ENCODE results near the gene NKPD1.
A peak's percentile ranks its signal among the peaks of the same experiment; 100 is the strongest.

Gene NKPD1

DNA sequence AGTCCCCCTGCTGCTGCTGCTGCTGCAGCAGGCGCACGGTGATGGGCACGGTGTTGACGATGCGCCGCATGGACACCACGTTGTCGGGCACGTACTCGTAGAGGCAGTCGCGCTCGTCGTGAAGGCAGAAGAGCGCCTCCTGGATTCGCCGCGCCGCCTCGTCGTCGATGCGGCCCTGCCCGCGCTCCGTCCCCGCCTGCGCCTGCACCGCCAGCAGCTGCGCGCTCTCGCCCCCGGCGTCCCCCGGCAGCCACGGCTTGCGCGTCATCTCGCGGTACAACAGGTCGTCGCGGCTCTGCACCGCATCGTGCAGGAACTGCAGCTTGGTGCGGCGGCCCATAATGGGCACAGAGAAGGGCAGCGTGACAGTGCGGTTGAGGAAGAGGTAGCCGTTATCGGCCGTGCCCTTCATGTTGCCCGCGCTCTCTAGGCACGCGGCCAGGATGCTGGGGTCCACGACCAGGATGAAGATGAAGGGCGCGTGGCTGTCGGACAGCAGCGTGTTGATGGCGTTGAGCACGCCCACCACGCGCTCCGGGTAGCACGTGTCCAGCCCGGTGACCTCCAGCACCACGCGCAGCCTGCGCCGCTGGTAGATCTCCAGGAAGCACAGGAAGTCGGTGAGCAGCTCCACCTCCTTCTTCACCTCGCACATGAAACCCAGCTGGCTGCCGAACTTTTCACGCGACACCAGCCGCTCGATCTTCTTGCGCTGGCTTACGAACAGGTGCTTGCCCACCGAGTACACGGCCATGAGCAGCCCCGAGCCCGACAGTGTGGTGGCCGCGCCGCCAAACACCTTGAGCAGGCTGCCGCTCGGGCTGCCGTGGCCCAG, 8.1 kb downstream of the NKPD1 start:
- no peak overlapping the region; the same call in 1 of the 2 replicates for H3K27ac ChIP-seq (ENCODE audit: low read depth, low read length)
- peaks cover 10% of the 10 kb centered on the region for H3K4me1 ChIP-seq (ENCODE audit: control insufficient read depth, insufficient read depth, low read length, unreplicated experiment)
- no peaks in the 10 kb centered on the region for H3K79me2 ChIP-seq (ENCODE audit: control insufficient read depth, insufficient read depth, low read length, unreplicated experiment)
- no peaks in the 10 kb centered on the region for H3K36me3 ChIP-seq (ENCODE audit: insufficient read depth, low read length)
- no peaks in the 10 kb centered on the region for H3K27me3 ChIP-seq (ENCODE audit: insufficient read depth, low read length)
- H3K4me3 ChIP-seq (ENCODE audit: low read depth, low read length) = peak overlapping the region; percentile 73
- no peak overlapping the region for H2AFZ ChIP-seq (ENCODE audit: low read length, unreplicated experiment)

DNA sequence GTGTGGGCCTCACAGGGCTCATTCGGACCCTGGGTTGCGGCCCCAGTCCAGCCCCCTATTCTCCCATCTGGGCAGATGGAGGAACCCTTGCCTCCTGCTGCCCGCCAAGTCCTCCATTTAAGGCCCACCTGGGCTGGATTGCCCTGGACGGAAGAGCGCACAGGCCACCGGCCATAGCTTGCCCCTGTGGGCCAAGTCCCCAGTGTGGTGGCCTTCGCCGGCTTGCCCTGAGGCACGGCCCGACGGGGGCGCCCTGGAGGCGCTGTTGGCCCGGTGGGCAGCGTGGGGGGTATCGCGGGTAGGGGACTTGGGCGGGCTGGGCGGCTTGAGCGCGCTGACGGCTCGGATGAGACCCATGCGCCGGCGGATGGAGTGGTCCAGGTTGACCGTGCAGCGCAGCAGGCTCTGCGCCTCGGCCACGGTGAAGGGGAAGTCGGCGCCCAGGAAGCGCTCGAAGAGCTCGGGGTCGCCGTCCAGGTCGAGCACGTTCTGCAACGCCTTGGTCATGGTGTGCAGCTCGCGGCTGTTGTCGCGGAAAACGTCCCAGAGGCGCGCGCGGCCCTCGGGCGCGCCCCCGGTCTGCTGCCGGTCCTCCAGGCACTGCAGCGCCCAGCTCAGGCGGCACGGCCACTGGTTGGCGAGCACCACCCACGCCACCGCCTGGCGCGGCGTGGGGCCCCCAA, 8.8 kb downstream of the NKPD1 start:
- no peaks in the 10 kb centered on the region for H3K27me3 ChIP-seq (ENCODE audit: insufficient read depth, low read length)
- no peak overlapping the region for H3K27ac ChIP-seq (ENCODE audit: low read depth, low read length)
- H3K4me3 ChIP-seq (ENCODE audit: low read depth, low read length) = peak overlapping the region; percentile 73
- no peaks in the 10 kb centered on the region for H3K36me3 ChIP-seq (ENCODE audit: insufficient read depth, low read length)
- no peak overlapping the region for H2AFZ ChIP-seq (ENCODE audit: low read length, unreplicated experiment)
- H3K4me1 ChIP-seq (ENCODE audit: control insufficient read depth, insufficient read depth, low read length, unreplicated experiment) = peaks cover 10% of the 10 kb centered on the region
- H3K79me2 ChIP-seq (ENCODE audit: control insufficient read depth, insufficient read depth, low read length, unreplicated experiment) = no peaks in the 10 kb centered on the region

DNA sequence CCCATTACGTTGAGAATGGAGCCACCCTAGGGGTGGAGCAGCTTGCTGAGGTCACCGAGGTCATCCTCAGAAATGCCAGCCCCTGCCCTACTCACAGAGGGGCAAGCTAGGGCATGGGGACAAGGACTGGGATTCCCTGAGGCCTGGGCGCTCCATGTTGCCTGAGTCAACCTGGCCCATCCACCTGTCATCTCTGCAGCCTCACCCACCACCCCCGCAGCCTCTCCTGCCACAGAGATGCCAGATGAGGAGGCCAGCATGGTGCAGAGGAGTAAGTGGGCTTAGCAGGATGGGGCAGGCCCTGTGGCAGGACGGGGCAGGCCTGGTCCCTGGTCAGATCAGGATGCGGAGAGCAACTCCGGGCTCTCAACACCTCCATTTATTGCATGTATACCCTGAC, 9.5 kb downstream of the NKPD1 start:
- H3K4me1 ChIP-seq (ENCODE audit: control insufficient read depth, insufficient read depth, low read length, unreplicated experiment) = peaks cover 10% of the 10 kb centered on the region
- no peak overlapping the region for H2AFZ ChIP-seq (ENCODE audit: low read length, unreplicated experiment)
- H3K4me3 ChIP-seq (ENCODE audit: low read depth, low read length) = no peak overlapping the region
- no peaks in the 10 kb centered on the region for H3K27me3 ChIP-seq (ENCODE audit: insufficient read depth, low read length)
- no peaks in the 10 kb centered on the region for H3K79me2 ChIP-seq (ENCODE audit: control insufficient read depth, insufficient read depth, low read length, unreplicated experiment)
- no peak overlapping the region for H3K27ac ChIP-seq (ENCODE audit: low read depth, low read length)
- H3K36me3 ChIP-seq (ENCODE audit: insufficient read depth, low read length) = no peaks in the 10 kb centered on the region

DNA sequence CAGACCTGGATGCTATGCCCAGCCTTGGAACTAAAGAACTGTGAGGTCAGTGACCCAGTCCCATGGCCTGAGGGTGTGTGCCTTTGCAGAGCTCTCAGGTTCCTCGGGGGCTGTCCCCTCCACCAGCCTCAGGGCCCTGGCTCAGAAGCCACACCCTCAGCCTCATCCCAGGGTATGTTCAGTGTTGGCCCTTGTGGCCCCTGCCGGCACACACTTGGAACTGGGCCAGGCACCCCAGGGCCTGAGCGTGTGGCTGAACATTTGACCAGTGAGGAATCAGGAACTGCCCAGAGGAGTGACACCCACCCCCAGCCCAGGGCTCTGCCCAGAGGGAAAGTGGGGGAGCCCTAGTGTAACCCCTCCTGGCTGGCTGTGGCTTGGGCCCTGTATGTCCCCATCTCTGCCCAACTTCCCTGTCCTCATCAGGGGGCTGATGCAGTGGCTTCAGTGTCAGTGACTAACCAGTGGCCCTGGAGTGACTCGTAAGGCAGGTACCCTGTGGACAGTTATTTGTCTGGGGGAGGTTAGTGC, 10.0 kb downstream of the NKPD1 start:
- Histone ChIP-seq H3K4me1 (ENCODE audit: control insufficient read depth, insufficient read depth, low read length, unreplicated experiment) (peaks cover 10% of the 10 kb centered on the region), H3K79me2 (ENCODE audit: control insufficient read depth, insufficient read depth, low read length, unreplicated experiment) (no peaks in the 10 kb centered on the region), H3K27me3 (ENCODE audit: insufficient read depth, low read length) (no peaks in the 10 kb centered on the region), H3K4me3 (ENCODE audit: low read depth, low read length) (no peak overlapping the region), H3K36me3 (ENCODE audit: insufficient read depth, low read length) (no peaks in the 10 kb centered on the region), H2AFZ (ENCODE audit: low read length, unreplicated experiment) (no peak overlapping the region), H3K27ac (ENCODE audit: low read depth, low read length) (no peak overlapping the region)

DNA sequence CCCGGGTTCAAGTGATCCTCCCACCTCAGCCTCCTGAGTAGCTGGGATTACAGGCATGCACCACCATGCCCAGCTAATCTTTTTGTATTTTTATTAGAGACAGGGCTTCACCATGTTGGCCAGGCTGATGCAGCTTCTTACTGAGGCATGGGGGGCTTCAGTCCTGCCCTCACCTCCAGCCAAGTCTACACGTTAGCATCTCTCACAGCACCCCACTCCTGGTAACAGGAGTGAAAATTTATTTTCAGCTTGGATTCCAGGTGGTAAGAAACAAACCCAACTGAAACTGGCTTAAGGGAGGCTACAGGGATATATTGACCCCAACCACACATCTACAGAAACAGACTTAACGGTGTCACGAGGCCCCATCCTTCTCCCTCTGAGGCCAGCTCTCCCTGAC, 10.6 kb downstream of the NKPD1 start:
- no peak overlapping the region for H3K27ac ChIP-seq (ENCODE audit: low read depth, low read length)
- no peak overlapping the region for H2AFZ ChIP-seq (ENCODE audit: low read length, unreplicated experiment)
- H3K27me3 ChIP-seq (ENCODE audit: insufficient read depth, low read length) = no peaks in the 10 kb centered on the region
- H3K36me3 ChIP-seq (ENCODE audit: insufficient read depth, low read length) = no peaks in the 10 kb centered on the region
- H3K4me3 ChIP-seq (ENCODE audit: low read depth, low read length) = no peak overlapping the region
- H3K4me1 ChIP-seq (ENCODE audit: control insufficient read depth, insufficient read depth, low read length, unreplicated experiment) = peaks cover 10% of the 10 kb centered on the region
- H3K79me2 ChIP-seq (ENCODE audit: control insufficient read depth, insufficient read depth, low read length, unreplicated experiment) = no peaks in the 10 kb centered on the region

DNA sequence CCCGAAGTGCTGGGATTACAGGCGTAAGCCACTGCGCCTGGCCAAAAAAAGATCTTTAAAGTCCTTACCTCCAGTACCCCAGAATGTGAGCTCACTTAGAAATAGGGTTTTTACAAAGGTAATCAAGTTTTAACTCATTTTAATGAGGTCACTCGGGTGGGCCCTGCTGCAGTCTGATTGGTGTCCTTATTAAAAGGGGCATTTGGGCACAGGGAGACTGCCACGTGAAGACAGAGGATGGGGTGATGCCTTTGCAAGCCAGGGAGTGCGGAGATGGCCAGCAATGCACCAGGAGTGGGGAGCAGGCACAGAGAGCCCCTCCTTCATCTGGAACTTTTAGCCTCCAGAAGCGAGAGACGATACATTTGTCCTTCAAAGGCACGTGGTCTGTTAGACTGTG, 11.7 kb downstream of the NKPD1 start:
- peaks cover 9% of the 10 kb centered on the region for H3K4me1 ChIP-seq (ENCODE audit: control insufficient read depth, insufficient read depth, low read length, unreplicated experiment)
- H3K79me2 ChIP-seq (ENCODE audit: control insufficient read depth, insufficient read depth, low read length, unreplicated experiment) = no peaks in the 10 kb centered on the region
- H2AFZ ChIP-seq (ENCODE audit: low read length, unreplicated experiment) = no peak overlapping the region
- H3K27me3 ChIP-seq (ENCODE audit: insufficient read depth, low read length) = no peaks in the 10 kb centered on the region
- no peaks in the 10 kb centered on the region for H3K36me3 ChIP-seq (ENCODE audit: insufficient read depth, low read length)
- no peak overlapping the region for H3K4me3 ChIP-seq (ENCODE audit: low read depth, low read length)
- no peak overlapping the region for H3K27ac ChIP-seq (ENCODE audit: low read depth, low read length)

DNA sequence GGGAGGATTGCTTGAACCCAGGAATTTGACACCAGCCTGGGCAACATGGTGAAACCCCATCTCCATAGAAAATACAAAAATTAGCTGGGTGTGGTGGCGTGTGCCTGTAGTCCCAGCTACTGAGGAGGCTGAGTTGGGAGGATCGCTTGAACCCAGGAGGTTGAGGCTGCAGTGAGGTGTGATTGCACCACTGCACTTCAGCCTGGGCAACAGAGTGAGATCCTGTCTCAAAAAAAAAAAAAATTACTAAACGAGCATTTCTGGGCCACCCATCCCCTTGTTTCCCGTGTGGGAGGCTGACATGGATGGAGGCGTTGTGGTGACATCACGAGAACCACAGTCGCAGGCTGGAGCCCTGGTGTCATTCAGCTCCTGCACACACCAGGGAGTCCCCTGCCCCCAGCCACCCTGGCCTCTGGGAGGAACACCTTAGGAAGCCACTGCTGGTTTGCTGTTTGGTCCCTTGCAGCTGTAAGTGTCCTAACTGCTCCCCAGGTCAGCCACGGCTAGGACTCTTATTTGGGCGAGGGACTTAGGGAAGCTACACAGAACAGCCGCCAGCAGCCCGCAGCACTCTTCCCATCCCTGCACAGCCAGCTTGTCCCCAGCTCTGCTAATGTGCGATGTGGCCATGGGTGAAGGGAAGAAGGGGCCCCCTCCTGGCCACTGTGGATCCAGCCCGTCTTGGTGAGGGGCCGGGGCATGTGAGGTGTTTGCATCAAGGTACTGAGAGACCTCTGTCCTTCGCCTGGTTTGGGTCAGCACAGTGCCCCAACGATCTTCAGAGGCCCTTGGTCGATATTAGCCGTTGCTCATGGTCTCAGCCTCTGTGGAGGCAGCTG, 12.7 kb downstream of the NKPD1 start:
- Histone ChIP-seq H3K79me2 (ENCODE audit: control insufficient read depth, insufficient read depth, low read length, unreplicated experiment) (no peaks in the 10 kb centered on the region), H3K27ac (ENCODE audit: low read depth, low read length) (no peak overlapping the region), H3K36me3 (ENCODE audit: insufficient read depth, low read length) (no peaks in the 10 kb centered on the region), H3K4me3 (ENCODE audit: low read depth, low read length) (no peak overlapping the region), H3K27me3 (ENCODE audit: insufficient read depth, low read length) (no peaks in the 10 kb centered on the region), H2AFZ (ENCODE audit: low read length, unreplicated experiment) (no peak overlapping the region), H3K4me1 (ENCODE audit: control insufficient read depth, insufficient read depth, low read length, unreplicated experiment) (no peaks in the 10 kb centered on the region)

DNA sequence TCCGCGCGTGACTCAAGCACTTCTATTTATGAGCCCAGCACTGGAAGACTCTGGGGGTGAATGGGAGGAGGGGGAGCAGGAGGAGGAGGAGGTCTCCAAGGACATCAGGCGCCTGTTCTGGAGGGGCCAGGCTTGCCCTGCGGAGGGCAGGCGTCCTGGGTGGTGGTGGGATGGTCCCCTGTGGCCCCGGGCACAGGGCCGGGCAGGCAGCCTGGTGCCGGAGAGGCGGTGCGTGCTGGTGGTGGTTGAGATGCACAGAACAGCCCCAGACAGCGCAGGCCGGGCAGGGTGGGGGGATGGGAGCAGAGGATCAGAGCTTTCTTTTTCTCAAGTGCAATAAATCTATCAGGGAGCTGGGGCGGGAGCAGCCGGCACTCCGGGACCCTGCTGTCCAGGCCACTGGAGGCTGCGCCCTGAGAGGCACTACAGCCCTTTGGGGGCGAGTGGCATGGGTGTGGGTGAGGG, 14.0 kb downstream of the NKPD1 start:
- Histone ChIP-seq H3K27me3 (ENCODE audit: insufficient read depth, low read length) (no peaks in the 10 kb centered on the region), H3K4me3 (ENCODE audit: low read depth, low read length) (no peak overlapping the region), H3K4me1 (ENCODE audit: control insufficient read depth, insufficient read depth, low read length, unreplicated experiment) (no peaks in the 10 kb centered on the region), H3K79me2 (ENCODE audit: control insufficient read depth, insufficient read depth, low read length, unreplicated experiment) (no peaks in the 10 kb centered on the region), H2AFZ (ENCODE audit: low read length, unreplicated experiment) (no peak overlapping the region), H3K36me3 (ENCODE audit: insufficient read depth, low read length) (no peaks in the 10 kb centered on the region), H3K27ac (ENCODE audit: low read depth, low read length) (no peak overlapping the region)

DNA sequence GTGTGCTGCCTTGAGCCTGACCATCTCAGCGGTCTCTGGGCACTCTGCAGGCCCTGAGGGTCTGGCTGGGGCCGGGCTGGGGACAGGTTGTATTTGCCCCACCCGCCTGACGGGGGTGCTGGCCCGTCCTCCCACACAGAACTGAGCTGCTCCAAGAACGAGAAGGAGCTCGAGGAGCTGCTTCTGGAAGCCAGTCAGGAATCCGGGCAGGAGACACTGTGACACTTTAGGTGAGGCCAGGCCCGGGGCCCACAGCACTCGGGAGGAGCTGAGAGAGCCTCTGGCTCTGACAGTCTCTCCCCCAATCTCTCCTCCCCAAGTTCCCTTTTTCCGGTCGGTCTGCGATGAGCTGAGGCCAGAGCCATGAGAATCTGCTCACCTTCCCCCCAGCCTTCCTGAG, 14.5 kb downstream of the NKPD1 start:
- no peaks in the 10 kb centered on the region for H3K4me1 ChIP-seq (ENCODE audit: control insufficient read depth, insufficient read depth, low read length, unreplicated experiment)
- no peaks in the 10 kb centered on the region for H3K27me3 ChIP-seq (ENCODE audit: insufficient read depth, low read length)
- H3K36me3 ChIP-seq (ENCODE audit: insufficient read depth, low read length) = no peaks in the 10 kb centered on the region
- no peak overlapping the region for H2AFZ ChIP-seq (ENCODE audit: low read length, unreplicated experiment)
- H3K4me3 ChIP-seq (ENCODE audit: low read depth, low read length) = no peak overlapping the region
- H3K27ac ChIP-seq (ENCODE audit: low read depth, low read length) = no peak overlapping the region
- no peaks in the 10 kb centered on the region for H3K79me2 ChIP-seq (ENCODE audit: control insufficient read depth, insufficient read depth, low read length, unreplicated experiment)
